ENCODE measurements around the gene THPO. TPM values are rescaled to one million over a fixed set of nuclear protein-coding genes. Genes with fewer than 3 reads are reported as not detected.

Gene THPO
- total RNA-seq, 1 donor from 2014 or later, result not detected

DNA sequence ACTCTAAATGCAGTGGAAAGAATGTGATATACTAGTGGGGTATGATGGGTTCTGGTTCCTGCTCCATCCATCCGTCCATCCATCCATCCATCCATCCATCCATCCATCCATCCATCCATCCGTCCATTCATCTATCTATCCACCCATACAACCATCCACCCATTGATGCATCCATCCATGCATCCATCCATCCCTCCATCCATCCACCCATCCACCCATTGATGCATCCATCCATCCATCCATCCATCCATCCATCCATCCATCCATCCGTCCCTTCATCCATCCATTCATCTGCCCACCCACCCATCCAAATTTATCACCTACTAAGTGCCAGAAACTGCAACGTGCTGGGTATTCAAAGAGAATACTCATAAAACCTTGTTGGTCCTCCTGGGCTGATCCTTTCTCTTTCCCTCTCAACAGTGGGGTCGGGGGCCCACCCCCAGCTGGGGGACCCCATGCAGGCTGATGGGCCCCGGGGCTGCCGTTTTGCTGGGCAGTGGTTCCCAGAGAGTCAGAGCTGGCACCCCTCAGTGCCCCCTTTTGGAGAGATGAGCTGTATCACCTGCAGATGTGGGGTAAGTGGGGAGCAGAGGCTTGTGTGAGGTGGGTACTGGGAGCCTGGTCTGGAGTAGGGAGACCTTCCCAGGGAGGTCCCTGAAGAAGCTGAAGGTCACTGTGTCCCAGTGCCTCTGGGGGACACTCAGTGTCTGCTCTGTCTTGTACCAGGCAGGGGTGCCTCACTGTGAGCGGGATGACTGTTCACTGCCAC is 10.3 kb upstream of the THPO start:
- peak; percentile 58 for FAIRE-seq
- peaks cover 1% of the 10 kb centered on the region for H3K27me3 ChIP-seq (ENCODE audit: control insufficient read depth, insufficient read depth, low read length)
- TF ChIP-seq, protein P1, sequence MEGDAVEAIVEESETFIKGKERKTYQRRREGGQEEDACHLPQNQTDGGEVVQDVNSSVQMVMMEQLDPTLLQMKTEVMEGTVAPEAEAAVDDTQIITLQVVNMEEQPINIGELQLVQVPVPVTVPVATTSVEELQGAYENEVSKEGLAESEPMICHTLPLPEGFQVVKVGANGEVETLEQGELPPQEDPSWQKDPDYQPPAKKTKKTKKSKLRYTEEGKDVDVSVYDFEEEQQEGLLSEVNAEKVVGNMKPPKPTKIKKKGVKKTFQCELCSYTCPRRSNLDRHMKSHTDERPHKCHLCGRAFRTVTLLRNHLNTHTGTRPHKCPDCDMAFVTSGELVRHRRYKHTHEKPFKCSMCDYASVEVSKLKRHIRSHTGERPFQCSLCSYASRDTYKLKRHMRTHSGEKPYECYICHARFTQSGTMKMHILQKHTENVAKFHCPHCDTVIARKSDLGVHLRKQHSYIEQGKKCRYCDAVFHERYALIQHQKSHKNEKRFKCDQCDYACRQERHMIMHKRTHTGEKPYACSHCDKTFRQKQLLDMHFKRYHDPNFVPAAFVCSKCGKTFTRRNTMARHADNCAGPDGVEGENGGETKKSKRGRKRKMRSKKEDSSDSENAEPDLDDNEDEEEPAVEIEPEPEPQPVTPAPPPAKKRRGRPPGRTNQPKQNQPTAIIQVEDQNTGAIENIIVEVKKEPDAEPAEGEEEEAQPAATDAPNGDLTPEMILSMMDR (IDR thresholded peaks at IDR 0.05; ENCODE audit: insufficient read depth, low read length, severe bottlenecking), result no peak
- no peak for DNase-seq (ENCODE audit: low read depth)
- no peak overlapping the region for H3K4me3 ChIP-seq (ENCODE audit: low read depth, low read length)
- H3K36me3 ChIP-seq (ENCODE audit: control insufficient read depth, insufficient read depth, low read length), result no peaks in the 10 kb centered on the region

DNA sequence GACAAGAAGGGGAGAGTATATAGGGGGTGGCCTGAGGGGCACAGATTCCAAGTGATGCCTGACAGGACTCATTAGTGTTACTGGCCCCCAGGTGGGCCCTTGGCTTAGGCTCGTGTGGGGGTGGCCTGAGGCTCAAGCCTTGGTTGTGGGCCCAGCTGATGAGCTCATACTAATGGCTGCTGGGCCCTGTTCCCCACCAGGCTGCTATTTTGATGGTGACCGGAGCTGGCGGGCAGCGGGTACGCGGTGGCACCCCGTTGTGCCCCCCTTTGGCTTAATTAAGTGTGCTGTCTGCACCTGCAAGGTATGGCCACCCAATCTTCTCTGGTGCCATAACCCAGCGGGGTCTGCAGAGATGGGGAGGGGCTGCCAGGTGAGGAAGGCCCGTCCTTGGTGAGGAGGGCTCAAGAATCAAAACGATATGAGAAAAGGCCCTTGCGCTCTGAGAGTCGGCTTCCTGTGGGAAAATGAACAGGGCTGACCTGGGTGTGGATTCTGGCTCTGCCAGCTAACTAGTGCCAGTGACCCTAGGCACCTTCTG is 9.2 kb upstream of the THPO start:
- Histone ChIP-seq H3K36me3 (ENCODE audit: control insufficient read depth, insufficient read depth, low read length) (no peaks in the 10 kb centered on the region), H3K27me3 (ENCODE audit: control insufficient read depth, insufficient read depth, low read length) (peaks cover 5% of the 10 kb centered on the region), H3K4me3 (ENCODE audit: low read depth, low read length) (no peak overlapping the region)
- TF ChIP-seq, protein P1 (IDR thresholded peaks at IDR 0.05; ENCODE audit: insufficient read depth, low read length, severe bottlenecking), result no peak
- no peak for FAIRE-seq
- no peak for DNase-seq (ENCODE audit: low read depth)

DNA sequence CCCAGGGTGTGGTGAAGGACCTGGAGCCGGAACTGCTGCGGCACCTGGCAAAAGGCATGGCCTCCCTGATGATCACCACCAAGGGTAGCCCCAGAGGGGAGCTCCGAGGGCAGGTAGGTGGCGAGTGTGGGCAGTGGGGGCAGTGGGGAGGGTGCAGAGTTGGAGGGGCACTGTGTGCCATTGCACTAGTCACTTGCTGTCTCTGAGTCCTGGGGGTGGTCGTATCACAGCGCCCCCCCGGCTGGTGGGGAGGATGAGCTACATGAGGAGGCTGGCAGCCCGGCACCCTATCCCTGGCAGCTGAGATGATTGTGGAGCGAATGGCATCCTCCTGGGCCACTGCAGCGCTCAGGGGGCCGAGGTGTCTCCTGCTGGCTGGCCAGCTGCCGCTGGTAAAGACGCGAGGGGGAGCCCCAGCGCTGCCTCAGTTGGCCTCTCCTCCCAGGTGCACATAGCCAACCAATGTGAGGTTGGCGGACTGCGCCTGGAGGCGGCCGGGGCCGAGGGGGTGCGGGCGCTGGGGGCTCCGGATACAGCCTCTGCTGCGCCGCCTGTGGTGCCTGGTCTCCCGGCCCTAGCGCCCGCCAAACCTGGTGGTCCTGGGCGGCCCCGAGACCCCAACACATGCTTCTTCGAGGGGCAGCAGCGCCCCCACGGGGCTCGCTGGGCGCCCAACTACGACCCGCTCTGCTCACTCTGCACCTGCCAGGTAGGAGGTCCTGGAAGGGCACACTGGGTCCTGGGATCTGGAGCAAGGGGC is 8.2 kb upstream of the THPO start:
- peaks cover 14% of the 10 kb centered on the region for H3K27me3 ChIP-seq (ENCODE audit: control insufficient read depth, insufficient read depth, low read length)
- no peak overlapping the region for H3K4me3 ChIP-seq (ENCODE audit: low read depth, low read length)
- TF ChIP-seq, protein P1 (IDR thresholded peaks at IDR 0.05; ENCODE audit: insufficient read depth, low read length, severe bottlenecking), result no peak
- H3K36me3 ChIP-seq (ENCODE audit: control insufficient read depth, insufficient read depth, low read length), result no peaks in the 10 kb centered on the region
- FAIRE-seq (no peak), DNase-seq (ENCODE audit: low read depth) (no peak)

DNA sequence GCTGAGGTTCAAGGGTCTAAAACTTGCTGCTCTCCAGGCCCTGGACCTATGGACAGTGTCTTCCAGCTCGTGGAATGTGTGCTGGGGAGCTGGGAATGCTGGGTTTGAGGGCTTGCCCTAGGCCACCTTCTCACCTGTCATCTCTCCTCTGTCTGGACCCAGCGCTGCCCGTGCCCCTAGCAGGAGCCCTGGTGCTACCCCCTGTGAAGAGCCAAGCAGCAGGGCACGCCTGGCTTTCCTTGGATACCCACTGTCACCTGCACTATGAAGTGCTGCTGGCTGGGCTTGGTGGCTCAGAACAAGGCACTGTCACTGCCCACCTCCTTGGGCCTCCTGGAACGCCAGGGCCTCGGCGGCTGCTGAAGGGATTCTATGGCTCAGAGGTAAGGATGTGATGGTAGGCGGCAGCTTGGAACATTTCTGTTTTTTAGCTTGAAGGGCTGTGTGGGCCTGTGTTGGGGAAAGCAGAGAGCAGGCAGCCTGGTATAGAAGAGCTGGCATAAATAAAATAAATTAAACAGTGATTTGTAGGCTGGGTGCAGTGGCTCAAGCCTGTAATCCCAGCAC is 6.9 kb upstream of the THPO start:
- TF ChIP-seq, protein P1 (IDR thresholded peaks at IDR 0.05; ENCODE audit: insufficient read depth, low read length, severe bottlenecking), result no peak
- no peak for FAIRE-seq
- Histone ChIP-seq H3K36me3 (ENCODE audit: control insufficient read depth, insufficient read depth, low read length) (no peaks in the 10 kb centered on the region), H3K27me3 (ENCODE audit: control insufficient read depth, insufficient read depth, low read length) (peaks cover 22% of the 10 kb centered on the region), H3K4me3 (ENCODE audit: low read depth, low read length) (no peak overlapping the region)
- DNase-seq (ENCODE audit: low read depth), result no peak

DNA sequence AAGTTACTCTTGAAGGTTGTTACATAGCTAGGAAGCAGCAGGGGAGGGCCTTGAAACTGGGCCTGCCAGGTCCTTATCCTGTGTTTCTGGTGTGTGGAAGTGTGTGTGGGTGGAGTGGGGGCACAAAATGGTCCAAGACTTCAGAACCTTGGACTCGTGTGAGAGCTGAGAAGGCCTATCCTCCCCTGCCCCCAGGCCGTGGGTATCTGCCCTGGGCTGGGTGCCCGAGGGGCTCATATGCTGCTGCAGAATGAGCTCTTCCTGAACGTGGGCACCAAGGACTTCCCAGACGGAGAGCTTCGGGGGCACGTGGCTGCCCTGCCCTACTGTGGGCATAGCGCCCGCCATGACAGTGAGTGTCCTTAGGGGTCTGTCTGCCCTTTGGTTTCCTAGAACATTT is 6.3 kb upstream of the THPO start:
- Histone ChIP-seq H3K27me3 (ENCODE audit: control insufficient read depth, insufficient read depth, low read length) (peaks cover 24% of the 10 kb centered on the region), H3K36me3 (ENCODE audit: control insufficient read depth, insufficient read depth, low read length) (no peaks in the 10 kb centered on the region), H3K4me3 (ENCODE audit: low read depth, low read length) (no peak overlapping the region)
- TF ChIP-seq, protein P1 (IDR thresholded peaks at IDR 0.05; ENCODE audit: insufficient read depth, low read length, severe bottlenecking), result no peak
- FAIRE-seq (no peak), DNase-seq (ENCODE audit: low read depth) (no peak)

Data from bronchial epithelial cell (primary cell).